Measurements from ENCODE around the gene ASB11.
A peak's percentile ranks its signal among the peaks of the same experiment; 100 is the strongest.
"Not testable (repeated sequence)": the region's sequence is repeated elsewhere in the genome, so short reads cannot be mapped to it uniquely, and the experiment has no call there.

ASB11 gene

GRCh38 chrX:15315509-15315908 is at the start of gene ASB11:
ASB11 (minus strand) TSS chrX:15315640; CDS start chrX:15315605, 35 bp downstream.
- DNase-seq: no peak

GRCh38 chrX:15359701-15360100 is 44.3 kb upstream of the ASB11 start:
- no peak for DNase-seq

- no peak for DNase-seq
Observed at GRCh38 chrX:15358533-15358932, 43.1 kb upstream of the ASB11 start.

GRCh38 chrX:15356444-15356843 is 41.0 kb upstream of the ASB11 start:
- no peak for DNase-seq

GRCh38 chrX:15350329-15350996 is 35.0 kb upstream of the ASB11 start:
- DNase-seq: no peak

GRCh38 chrX:15349046-15349445 is 33.6 kb upstream of the ASB11 start:
- DNase-seq: peak in 1 of 2 experiments; percentile 0

GRCh38 chrX:15345976-15346375 is 30.5 kb upstream of the ASB11 start:
- DNase-seq: no peak

GRCh38 chrX:15344106-15344505 is 28.7 kb upstream of the ASB11 start:
- DNase-seq: no peak

- DNase-seq: no peak
Observed at GRCh38 chrX:15343075-15343476, 27.6 kb upstream of the ASB11 start.

- no peak for DNase-seq
Observed at GRCh38 chrX:15340867-15341266, 25.4 kb upstream of the ASB11 start.

GRCh38 chrX:15336023-15336413 is 20.6 kb upstream of the ASB11 start:
- peak in 1 of 2 experiments; percentile 22 for DNase-seq

- DNase-seq: peak; percentile 70 to 86
Observed at GRCh38 chrX:15335135-15336022, 19.9 kb upstream of the ASB11 start, which contains the start of gene PIGA. PIGA (minus strand) TSS chrX:15335523; CDS start chrX:15331930, 3,593 bp downstream.

- no peak for DNase-seq
Observed at GRCh38 chrX:15334561-15334960, 19.1 kb upstream of the ASB11 start.

- DNase-seq: no peak
Observed at GRCh38 chrX:15328821-15329220, 13.4 kb upstream of the ASB11 start.

- no peak for DNase-seq
Observed at GRCh38 chrX:15328131-15328530, 12.7 kb upstream of the ASB11 start.

- DNase-seq: no peak
Observed at GRCh38 chrX:15322472-15322871, 7.0 kb upstream of the ASB11 start.

GRCh38 chrX:15322072-15322471 is 6.6 kb upstream of the ASB11 start:
- DNase-seq: no peak

- DNase-seq: no peak
Observed at GRCh38 chrX:15321447-15321846, 6.0 kb upstream of the ASB11 start.

- no peak for DNase-seq
Observed at GRCh38 chrX:15320297-15320696, 4.9 kb upstream of the ASB11 start.

- no peak for DNase-seq
Observed at GRCh38 chrX:15319075-15319474, 3.6 kb upstream of the ASB11 start.

- no peak for DNase-seq
Observed at GRCh38 chrX:15314472-15314871, 968 bp downstream of the ASB11 start.

- no peak for DNase-seq
Observed at GRCh38 chrX:15311119-15311518, 4.3 kb downstream of the ASB11 start.

GRCh38 chrX:15310117-15310516 is 5.3 kb downstream of the ASB11 start:
- DNase-seq: no peak

GRCh38 chrX:15305899-15306298 is 9.5 kb downstream of the ASB11 start:
- DNase-seq: not testable (repeated sequence)

Data from SW 1271 (cell line).